ENCODE data around the gene SETD6. TPM values are rescaled to one million over a fixed set of nuclear protein-coding genes. Genes with fewer than 3 reads are reported as not detected.

SETD6 gene
- total and polyA plus RNA-seq, 2 experiments from 2014 or later = 23.8 to 47.6 TPM

- no peak for DNase-seq (ENCODE audit: low read depth in 1 of 2, low spot score in 1 of 2)
- Histone ChIP-seq H3K4me1 (ENCODE audit: low read depth) (no peaks in the 10 kb centered on the region), H3K27me3 (no peaks in the 10 kb centered on the region), H3K9me3 (ENCODE audit: low read depth) (no peaks in the 10 kb centered on the region), H3K4me3 (no peak overlapping the region), H3K27ac (no peak overlapping the region), H3K36me3 (peaks cover 99% of the 10 kb centered on the region)
- TF ChIP-seq CTCF (IDR thresholded peaks at IDR 0.05; ENCODE audit: low read depth, low read length) = no peak
Measured at GRCh38 chr16:58542291-58542690, 27.0 kb downstream of the SETD6 start.

GRCh38 chr16:58543685-58544084, 28.4 kb downstream of the SETD6 start:
- Histone ChIP-seq H3K36me3 (peaks cover 97% of the 10 kb centered on the region), H3K27ac (no peak overlapping the region), H3K4me1 (ENCODE audit: low read depth) (no peaks in the 10 kb centered on the region), H3K9me3 (ENCODE audit: low read depth) (no peaks in the 10 kb centered on the region), H3K27me3 (no peaks in the 10 kb centered on the region), H3K4me3 (no peak overlapping the region)
- no peak for TF ChIP-seq CTCF (IDR thresholded peaks at IDR 0.05; ENCODE audit: low read depth, low read length)
- DNase-seq (ENCODE audit: low read depth in 1 of 2, low spot score in 1 of 2) = no peak

- no peak for TF ChIP-seq CTCF (IDR thresholded peaks at IDR 0.05; ENCODE audit: low read depth, low read length)
- Histone ChIP-seq H3K27me3 (no peaks in the 10 kb centered on the region), H3K4me3 (no peak overlapping the region), H3K4me1 (ENCODE audit: low read depth) (no peaks in the 10 kb centered on the region), H3K27ac (peak overlapping the region; percentile 69), H3K36me3 (peaks cover 95% of the 10 kb centered on the region), H3K9me3 (ENCODE audit: low read depth) (no peaks in the 10 kb centered on the region)
- no peak for DNase-seq (ENCODE audit: low read depth in 1 of 2, low spot score in 1 of 2)
Measured at GRCh38 chr16:58548378-58548777, 33.1 kb downstream of the SETD6 start.

- no peak overlapping the region for H3K27ac ChIP-seq
- no peaks in the 10 kb centered on the region for H3K4me1 ChIP-seq (ENCODE audit: low read depth)
- H3K4me3 ChIP-seq = no peak overlapping the region
- H3K9me3 ChIP-seq (ENCODE audit: low read depth) = no peaks in the 10 kb centered on the region
- peak in 1 of 2 donors; percentile 2 for DNase-seq (ENCODE audit: low read depth in 1 of 2, low spot score in 1 of 2)
- no peaks in the 10 kb centered on the region for H3K27me3 ChIP-seq
- peaks cover 90% of the 10 kb centered on the region for H3K36me3 ChIP-seq
- TF ChIP-seq CTCF (IDR thresholded peaks at IDR 0.05; ENCODE audit: low read depth, low read length) = no peak
Measured at GRCh38 chr16:58551496-58551895, 36.2 kb downstream of the SETD6 start.

GRCh38 chr16:58556678-58557077, 41.4 kb downstream of the SETD6 start:
- Histone ChIP-seq H3K27ac (peak overlapping the region; percentile 13), H3K27me3 (no peaks in the 10 kb centered on the region), H3K9me3 (ENCODE audit: low read depth) (no peaks in the 10 kb centered on the region), H3K4me1 (ENCODE audit: low read depth) (no peaks in the 10 kb centered on the region), H3K4me3 (no peak overlapping the region), H3K36me3 (peaks cover 65% of the 10 kb centered on the region)
- DNase-seq (ENCODE audit: low read depth in 1 of 2, low spot score in 1 of 2) = no peak
- no peak for TF ChIP-seq CTCF (IDR thresholded peaks at IDR 0.05; ENCODE audit: low read depth, low read length)

GRCh38 chr16:58563235-58563634, 47.9 kb downstream of the SETD6 start:
- Histone ChIP-seq H3K27me3 (no peaks in the 10 kb centered on the region), H3K4me3 (no peak overlapping the region), H3K36me3 (peaks cover 48% of the 10 kb centered on the region), H3K27ac (no peak overlapping the region), H3K4me1 (ENCODE audit: low read depth) (no peaks in the 10 kb centered on the region), H3K9me3 (ENCODE audit: low read depth) (no peaks in the 10 kb centered on the region)
- no peak for TF ChIP-seq CTCF (IDR thresholded peaks at IDR 0.05; ENCODE audit: low read depth, low read length)
- peak in 1 of 2 donors; percentile 69 for DNase-seq (ENCODE audit: low read depth in 1 of 2, low spot score in 1 of 2)
